HG02938 (cell line): ENCODE measurements around the gene STK40.

Source experiments
- ATAC-seq: cut with Tn5 transposase; IDR thresholded peaks from one replicate; pipeline ENCODE4 v1.9.1; 2021; ENCODE audit warnings: mild to moderate bottlenecking, moderate library complexity; ENCODE audit not compliant: unreplicated experiment

The STK40 gene

DNA sequence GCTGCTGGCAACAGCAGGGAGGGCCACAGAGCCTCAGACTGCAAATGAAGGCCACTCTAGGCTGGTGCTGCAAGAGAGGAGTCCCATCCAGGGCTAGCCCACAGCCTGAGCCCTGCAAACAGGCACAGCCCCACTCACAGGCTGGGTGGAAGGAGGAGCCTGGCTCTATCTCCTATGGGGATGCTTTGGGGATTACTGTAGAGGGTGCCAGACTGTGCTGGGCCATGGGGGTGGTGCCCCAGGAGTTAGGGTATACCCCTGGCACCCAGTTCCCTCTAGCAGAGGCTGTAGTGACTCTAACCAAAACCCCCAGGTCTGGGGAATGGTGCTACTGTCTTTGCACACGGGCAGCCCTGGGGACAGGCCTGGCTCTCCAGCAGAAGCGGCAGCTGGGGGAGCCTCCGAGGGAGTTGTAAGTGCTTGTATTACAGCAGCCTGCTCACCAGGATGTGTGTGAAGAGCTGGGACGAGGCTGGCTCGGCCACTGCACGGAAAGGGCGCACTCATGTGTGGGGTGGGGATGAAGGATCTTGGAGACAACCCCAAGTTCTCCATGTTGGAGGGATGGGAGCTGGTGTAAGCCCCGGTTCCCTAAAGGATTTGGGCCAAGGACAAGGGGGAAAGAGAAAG, 38.9 kb downstream of the STK40 start:
- ATAC-seq, result no peak

DNA sequence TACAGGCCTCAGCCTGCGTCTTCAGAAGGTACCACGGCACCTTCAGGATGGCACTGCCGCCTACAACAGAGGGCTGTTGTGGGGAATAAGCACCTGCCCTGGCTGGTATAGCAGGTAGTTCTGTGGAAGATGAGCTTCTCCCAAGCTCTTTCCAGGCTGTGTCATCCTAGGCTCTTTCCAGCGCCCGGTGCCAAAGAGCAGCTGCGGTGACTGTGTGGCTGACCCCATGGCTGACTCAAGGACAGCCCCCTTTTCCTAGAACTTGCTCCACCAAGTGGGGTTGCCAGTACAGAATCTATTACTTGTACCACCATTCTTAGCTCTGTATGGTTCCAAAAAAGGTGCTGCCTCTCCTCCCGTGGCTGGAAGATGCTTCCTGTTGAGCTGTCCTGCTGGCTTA, 40.4 kb downstream of the STK40 start:
- no peak for ATAC-seq

DNA sequence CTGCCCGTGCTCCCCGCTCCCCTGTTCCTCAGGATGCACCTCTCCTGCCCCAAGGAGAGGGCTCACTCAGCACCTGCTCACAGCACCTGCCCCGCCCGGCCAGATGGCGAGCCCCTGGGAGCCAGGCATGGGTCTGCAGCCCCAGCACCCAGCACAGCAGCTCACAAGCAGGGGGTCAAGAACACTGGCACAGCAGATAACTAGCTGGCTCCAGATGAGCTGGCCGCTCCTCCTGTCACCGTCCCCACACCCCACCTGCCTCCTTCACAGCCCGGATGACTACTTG, 41.4 kb downstream of the STK40 start:
- no peak for ATAC-seq

DNA sequence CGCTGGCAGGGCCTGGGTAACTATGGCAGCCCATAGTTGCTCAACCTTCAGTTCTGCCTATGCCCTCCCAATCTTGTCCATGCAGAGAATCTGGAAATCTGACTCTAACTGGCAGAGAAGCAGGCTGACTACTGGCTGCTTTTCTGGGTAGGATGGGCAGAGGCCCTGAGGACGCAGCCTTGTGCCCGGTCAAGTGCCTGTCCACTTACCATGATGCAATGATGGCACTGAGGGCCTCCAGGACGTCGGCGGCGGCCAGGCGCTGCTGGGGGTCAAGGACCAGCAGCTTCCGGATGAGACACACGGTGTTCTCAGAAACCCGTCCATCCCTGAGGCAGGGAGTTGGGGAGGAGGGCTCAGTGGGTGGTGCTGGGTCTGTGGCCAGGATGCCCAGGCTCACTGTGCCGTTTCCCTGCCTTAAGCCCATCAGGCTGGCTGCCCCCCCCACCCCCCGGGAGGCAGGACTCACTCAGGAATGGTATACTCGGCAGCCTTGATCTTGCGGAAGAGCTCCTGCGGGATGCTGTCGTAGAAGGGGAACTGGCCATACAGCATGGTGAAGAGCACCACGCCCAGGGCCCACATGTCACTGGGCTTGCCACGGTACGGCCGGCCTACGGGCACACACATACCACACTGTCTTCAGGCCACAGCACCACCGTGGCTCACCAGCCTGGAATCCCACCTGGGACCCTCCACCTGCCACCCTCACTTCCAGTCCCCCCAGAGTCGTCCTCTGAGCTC, 41.9 kb downstream of the STK40 start:
- no peak for ATAC-seq

DNA sequence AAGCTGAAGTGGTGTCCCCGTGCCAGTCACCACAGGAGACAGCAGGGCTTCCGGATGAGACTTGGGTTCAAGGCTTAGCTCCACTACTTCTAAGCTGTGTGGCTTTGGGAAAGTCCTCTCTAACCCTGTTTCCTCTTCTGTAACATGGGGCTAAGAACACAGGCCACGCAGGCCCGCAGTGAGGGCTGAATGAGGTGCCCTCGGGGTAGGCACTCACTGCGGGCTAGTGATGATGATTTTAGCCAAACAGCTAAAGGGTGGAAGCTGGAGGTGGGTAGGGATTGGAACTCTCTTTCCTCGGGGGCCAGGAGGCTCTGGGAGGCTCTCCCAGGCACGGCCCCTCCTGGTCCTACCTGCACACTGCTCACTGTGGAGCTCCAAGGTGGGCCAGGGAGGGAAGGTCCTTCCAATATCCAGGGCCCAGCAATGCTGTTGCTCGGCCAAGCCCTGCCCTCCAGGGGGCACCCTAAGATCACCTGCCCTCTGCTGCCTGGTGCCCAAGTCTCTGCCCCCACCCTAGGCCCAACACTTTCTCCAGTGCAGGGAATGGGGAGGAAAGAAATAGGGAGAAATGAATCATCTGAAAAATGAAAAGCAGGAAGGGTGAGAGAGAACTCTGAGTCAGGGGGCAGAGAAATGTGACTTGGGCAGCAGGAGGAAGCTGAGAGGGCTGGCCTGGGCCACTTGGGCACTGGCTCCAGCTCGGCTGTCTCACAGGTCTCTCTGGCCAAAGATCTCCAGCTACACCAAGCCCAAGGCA, 43.1 kb downstream of the STK40 start:
- ATAC-seq, result no peak

DNA sequence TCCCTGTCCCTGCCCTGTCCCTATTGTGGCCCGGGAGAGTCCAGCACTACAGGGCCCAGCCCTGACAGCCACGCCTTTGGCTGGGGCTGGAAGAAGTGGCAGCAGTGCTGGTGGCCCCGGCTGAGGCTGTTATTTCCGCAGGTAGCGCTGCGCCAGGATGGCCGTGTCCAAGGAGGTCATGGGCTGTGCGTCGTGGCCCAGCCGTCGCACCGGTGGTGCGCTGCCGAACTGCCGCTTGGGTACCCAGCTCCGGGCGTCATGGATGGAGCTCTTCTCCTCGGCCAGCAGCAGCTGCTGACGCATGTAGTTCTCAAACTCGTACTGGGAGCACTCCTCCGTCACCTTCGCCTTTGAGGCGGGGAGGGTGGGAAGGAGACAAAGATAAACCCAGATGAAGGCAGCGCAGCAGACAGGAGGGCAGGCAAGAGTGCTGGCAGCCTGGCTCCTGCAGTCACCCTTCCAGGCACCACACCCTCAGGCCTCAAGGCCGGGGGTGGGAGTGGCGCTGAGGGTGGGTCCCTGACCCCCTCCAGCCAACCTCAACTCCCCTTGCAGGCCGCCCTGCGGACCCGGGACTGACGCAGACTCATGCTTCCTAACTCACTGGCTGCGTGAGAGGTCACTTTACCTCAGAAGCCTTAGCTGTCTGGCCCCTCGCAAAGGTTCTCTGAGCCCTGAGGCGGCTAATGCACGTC, 44.0 kb downstream of the STK40 start:
- ATAC-seq, result no peak

DNA sequence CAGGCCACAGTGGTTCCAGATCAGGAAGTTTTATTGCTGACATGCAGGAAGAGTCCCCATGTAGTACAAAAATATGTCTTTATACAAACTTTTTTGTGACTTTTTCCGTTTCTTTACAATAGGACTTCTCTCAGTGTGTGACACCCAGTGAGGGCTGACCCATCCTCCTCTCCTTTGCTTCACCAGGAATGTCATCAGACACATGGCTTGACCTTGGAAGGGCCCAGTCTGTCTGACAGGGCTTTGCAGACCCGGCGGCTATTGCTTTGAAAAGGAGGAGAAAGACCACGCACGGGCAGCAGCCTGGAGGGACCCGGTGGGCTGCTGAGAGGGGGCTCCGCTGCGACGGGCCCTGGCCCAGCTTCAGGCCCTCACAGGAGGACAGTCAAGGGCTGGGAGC, 46.1 kb downstream of the STK40 start:
- no peak for ATAC-seq

DNA sequence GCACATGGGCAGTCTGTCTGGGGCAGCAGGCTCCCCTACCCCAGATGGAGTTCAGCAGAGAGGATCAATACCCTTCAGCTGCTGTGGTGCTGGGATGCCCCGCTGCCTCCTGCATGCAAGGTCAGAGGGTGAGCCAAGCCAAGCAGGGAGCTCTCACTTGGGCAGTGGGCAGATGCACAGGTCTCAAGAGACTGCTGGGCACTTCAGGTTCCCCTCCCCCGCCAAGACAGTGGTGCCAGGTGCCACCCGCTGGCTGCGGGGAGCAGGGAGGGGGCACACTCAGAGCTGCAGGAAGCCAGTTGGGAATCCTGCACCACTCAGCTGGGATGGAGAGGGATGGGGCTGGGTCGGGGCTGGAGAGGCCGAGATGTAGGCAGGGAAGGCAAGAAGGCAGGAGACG, 46.5 kb downstream of the STK40 start:
- ATAC-seq, result no peak

DNA sequence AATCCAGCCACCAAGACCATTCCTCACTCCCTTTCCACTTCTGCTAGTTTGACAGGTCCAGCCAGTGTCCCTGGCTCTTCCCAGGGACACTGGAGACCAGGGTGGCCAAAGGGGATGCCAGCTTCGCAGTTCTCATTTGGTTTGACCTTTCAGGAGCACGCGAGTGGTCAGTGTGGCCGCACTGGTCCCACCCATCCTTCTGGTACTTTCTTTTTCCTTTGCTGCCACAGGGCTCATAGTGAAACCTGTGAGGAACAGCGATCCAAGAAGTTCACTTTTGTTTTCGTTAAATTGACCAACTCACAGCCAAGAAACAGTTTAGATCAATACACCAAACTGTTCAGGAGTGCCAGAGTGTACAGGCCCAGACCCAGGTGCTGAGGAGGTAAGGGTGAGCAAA, 47.9 kb downstream of the STK40 start:
- ATAC-seq, result no peak

DNA sequence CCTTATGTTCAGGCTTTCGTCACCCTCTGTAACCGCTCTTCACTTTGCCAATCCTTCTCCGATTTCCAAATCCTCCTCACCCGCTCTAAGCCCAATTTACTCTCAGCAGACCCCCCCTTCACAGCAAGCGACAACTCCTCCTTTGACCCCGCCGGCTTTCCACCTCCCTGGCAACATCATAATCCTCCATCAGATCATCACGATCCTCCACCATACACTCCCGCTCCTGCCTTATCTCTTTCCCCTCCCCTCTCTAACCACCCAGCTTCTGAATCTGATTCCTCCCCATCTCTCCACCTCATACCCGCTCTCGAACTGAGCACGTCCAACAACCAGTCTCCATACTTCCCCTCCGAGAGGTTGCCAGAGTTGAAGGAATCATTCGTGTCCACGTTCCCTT, 54.8 kb downstream of the STK40 start:
- ATAC-seq, result no peak

DNA sequence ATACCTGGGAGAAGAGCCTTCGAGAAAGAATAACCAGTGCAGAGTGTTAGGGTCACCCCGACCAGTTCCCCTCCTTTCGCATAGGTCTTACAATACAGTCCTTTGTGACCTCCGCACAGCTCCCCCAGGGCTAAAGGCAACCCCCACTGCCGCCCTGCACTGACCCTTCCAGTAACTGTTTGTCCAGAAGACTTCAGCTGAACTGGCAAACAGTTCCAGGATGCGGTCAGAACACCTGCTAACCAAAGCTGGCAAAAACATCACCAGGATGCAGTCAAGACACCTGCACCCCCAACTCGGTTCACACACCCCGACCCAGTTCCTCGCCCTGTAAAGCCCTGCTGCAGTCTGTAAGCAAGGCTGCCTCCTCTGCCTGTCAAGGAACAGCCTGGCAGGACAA, 55.9 kb downstream of the STK40 start:
- no peak for ATAC-seq

DNA sequence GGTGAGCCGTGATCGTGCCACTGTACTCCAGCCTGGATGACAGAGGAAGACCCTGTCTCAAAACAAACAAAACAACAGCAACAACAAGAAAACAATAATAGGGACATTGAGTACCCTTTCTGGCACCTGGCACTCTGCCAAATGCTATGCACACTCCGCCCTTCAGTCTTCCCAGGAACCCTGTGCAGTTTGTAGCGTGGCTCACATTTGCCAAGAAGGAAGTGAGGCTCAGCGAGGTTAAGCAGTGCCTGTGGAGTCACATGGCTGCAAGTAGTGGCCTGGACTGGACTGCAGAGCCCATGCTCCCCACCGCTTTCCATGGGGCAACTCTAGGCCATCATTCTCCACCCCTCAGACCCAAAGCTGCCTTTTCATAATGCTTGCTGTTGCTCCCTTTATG, 57.0 kb downstream of the STK40 start:
- ATAC-seq, result no peak

DNA sequence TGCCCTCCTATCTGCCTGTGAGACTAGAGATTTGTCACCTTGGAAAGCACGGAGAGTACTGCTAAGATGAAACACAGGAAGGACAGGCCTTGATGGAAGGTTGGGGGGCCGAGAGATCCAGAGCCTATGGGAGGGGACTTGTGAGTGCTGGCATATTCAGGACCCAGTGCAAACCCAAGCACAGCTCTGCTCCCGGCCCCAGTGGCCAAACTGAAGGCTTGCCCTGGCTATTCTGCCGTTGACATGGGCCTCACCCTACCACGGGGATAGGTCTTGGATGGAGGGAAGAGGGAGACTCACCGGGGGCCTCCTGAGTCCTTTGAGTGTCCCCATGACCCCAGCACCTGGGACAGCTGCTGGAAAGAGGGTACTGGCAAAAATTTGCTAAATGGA, 57.6 kb downstream of the STK40 start:
- no peak for ATAC-seq

DNA sequence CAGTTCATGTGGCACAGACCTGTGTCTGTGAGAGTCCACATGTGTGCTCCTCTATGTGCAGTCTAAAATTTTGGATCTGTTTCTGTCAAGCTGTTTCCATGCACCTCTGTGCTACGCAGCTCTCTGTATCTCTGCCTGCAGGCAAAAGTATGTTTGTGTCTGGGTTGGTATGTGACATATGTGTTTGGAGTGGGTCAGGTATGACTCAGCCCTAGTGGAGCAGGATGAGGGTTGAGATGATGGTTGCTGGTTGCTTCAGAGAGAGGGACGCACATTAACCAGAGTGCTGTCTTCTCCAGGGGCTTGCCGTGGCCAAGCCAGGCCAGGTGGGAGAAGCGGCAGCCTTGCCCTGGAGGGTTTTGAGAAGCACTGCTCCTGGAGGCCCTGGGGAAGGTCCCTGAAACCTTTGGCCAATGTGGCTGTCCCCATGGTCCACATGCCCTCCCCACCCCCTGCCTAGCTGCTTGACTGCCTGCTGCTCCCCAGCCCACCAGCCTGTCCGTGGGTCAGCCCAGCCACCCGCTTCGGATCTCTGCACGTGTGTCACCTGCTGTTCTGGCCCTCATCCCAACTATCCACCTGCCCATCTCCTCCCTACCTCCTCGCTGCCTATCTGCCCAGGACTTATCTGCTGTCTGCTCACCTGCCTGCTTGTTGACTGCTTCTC, 58.2 kb downstream of the STK40 start:
- ATAC-seq, result no peak

DNA sequence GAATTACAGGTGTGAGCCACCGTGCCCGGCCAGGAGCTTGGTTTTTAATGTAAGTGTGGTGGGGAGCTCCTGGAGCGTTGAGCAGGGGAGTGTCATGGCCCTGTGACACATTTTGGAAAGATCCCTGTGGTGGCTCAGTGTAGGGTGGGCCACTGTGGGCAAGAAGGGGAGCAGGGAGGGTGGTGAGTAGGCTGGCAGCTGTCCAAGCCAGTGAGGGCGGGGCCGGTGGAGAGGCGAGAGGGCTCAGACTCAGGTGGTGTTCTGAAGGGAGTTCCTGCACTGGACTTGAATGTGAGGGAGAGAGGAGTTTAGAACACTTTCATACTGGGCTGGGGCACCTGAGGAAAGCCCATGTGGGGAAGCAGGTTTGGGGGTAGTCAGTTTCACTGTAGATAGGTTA, 59.2 kb downstream of the STK40 start:
- ATAC-seq, result no peak

DNA sequence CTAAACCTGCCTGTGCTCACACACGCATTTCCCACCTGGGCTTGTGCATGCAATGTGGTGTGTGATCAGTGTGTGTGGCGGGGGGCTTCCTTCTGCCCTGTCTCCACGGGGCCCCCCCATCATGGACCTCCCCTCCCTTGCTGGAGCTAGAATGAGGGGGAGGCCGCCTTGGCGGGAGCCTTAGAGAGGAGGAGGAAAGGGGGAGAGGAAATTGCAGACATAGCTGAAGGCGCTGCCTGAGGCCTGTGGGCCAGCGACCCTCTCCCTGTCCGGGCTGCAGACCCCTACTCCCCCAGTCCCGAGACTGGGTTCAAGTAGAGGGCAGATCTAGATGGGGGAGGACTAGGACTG, 61.4 kb downstream of the STK40 start:
- no peak for ATAC-seq

DNA sequence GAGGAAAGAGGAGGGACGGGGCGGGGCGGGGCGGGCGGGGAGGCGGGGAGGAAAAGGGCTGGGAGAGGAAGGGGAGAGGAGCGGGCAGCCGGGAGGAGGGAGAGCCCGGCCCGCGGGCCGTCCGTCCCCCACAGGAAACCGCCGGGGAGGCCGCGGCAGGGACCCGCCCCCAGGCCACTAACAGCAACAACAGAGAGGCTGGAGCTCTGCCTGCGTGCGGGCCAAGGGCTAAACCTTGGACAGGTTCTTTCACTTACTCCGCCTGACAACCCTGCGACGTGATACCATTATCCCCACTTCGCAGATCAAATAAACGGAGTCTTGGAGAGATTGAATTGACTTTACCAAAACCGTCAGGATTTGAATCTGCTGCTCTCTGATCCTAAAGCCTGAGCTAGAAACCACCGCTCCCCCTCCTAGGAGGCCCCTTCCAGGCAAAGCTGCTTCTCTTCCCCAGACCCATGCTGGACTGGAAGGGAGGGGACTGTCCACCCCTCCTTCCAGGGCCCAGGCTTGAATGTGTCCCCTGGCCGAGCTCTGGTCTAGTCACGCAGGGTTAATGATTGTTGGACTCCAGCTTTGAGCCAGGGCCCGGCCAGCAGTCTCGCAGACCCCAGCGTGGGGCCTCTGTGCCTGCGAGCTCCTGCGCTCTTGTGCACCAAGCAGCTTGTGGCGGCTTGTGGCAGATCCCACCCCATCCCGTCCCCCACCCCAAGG, 61.9 kb downstream of the STK40 start, which contains the start of gene EVA1B:
Gene EVA1B (minus strand): TSS at position 10 of the 717 bp plus-strand sequence. CDS start 608 bp downstream, outside the sequence.
- ATAC-seq, result no peak

DNA sequence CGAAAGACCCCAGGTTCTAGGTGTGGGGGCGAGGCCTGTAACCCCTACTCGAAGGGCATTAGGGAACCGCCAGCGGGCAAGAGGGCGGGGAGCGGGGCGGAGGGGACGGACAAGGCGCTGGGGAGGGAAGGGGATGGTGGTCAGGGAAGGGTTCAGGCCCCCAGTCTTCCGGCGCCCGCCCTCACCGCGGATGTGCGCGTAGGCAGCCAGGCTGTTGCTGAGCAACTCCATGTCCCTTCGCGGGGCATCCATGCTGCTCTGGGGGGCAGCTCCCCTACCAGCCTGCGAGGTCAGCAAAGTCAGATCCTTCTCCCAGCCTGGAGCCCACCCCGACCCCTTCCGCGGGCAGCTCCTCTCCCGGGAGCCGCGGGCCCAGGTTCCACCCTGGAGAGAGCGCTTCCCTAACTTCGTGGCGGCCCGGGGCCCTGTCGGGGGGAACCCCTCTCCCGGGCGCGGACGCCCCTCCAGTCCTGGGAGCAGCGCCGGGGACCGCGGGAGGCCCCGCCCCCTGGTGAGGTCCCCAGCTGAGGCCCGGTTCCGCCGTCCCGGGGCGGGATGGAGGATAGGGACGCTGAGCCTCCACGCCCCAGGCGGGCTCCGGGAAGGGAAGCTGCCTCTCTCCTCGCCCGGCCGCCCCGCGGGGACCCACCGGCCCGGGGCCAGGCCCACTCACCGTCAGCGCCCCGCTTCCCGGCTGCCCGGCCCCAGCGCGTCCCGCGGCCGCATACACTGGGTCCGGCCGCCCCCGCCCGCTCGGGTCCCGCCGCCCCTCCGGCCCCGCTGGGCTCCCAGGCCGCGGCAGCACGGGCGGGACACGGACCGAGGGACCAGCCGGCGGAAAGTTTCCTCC, 62.7 kb downstream of the STK40 start:
- ATAC-seq, result no peak

DNA sequence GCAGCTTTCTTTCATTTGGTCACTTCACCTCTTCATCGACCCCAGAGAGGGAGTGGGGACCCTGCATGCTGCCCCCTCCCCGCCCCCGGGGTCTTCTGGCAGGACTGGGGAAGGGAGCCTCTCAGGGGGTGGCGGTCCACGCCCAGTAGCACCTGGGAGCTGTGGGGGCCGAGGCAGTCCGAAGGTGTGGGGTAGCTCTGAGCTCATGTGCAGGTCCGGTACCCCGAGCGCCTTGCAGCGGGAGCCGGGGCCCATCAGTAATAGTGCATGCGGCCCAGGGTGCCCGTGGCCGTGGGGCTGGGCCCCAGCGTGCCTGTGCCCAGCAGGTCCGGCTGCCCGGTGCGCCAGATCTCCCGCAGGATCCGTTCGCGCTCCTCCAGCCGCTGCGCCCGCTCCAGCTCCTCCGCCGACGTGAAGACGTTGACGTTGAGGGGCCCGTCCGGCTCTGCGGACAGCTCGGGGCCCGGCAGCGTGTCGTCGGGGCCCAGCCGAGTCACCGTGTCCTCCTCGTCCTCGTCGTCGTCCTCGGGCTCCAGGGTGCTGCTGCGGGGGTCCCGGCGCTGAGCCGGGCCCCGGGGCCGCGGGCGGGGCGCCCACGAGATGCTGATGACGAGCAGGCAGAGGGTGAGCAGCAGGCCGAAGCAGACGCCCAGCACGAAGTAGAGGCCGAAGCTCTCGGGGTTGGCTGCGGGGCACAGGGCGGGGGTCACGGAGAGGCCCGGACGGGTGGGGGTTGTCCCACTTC, 63.5 kb downstream of the STK40 start:
- ATAC-seq, result no peak
